Neural cell (in vitro differentiated cells): ENCODE results near the gene RPL35.

Experiments
- EP300 ChIP-seq: fragments of 450-650 bp; conservative IDR thresholded peaks from 2 replicates; pipeline ENCODE4 v1.6.1; 2014; ENCODE audit warnings: antibody characterized with exemption, mild to moderate bottlenecking, moderate library complexity; ENCODE audit not compliant: poor library complexity, severe bottlenecking
- RAD21 ChIP-seq: fragments of 450-650 bp; conservative IDR thresholded peaks from 2 replicates; pipeline ENCODE4 v1.6.1; 2014; ENCODE audit warnings: antibody characterized with exemption, mild to moderate bottlenecking, moderate library complexity
- TF ChIP-seq, protein P1 (sequence below): fragments of 450-650 bp; IDR thresholded peaks from 2 replicates; pipeline ENCODE4 v1.5.1; 2014; ENCODE audit warnings: antibody characterized with exemption, mild to moderate bottlenecking, moderate library complexity; ENCODE audit not compliant: poor library complexity, severe bottlenecking

DNA sequence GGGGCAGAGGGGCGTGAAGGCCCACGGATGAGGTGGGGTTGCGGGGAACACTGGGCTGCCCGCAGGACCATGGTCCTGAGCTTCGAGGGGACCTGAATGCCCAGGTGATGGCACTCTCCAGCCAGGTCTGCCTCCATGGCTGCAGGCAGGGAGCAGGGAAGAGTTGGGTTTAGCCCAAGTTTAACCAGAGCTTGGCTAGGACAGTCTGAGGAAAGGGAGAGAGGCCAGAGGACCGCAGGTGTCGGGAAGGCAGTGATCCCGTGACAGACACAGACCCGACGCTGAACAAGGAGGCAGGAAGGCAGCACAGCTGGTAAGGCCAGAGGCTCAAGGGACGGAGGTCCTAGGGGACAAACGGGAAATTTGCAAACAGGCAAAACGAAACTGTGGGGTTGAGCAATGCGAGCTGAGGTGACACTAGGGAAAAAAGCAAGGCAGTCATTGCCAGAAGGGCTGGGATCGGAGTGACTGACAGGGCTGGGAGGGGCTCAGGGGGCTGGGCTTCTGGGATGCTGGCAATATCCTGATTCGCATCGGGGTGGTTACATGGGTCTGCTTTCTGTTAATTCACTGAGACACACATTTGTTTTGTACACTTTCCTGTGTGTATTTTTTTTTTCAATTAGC is 25.2 kb upstream of the RPL35 start:
- TF ChIP-seq, protein P1, sequence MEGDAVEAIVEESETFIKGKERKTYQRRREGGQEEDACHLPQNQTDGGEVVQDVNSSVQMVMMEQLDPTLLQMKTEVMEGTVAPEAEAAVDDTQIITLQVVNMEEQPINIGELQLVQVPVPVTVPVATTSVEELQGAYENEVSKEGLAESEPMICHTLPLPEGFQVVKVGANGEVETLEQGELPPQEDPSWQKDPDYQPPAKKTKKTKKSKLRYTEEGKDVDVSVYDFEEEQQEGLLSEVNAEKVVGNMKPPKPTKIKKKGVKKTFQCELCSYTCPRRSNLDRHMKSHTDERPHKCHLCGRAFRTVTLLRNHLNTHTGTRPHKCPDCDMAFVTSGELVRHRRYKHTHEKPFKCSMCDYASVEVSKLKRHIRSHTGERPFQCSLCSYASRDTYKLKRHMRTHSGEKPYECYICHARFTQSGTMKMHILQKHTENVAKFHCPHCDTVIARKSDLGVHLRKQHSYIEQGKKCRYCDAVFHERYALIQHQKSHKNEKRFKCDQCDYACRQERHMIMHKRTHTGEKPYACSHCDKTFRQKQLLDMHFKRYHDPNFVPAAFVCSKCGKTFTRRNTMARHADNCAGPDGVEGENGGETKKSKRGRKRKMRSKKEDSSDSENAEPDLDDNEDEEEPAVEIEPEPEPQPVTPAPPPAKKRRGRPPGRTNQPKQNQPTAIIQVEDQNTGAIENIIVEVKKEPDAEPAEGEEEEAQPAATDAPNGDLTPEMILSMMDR = no peak
- TF ChIP-seq EP300 (no peak), RAD21 (no peak)
